Stimulated activated CD4-positive, alpha-beta T cell treated with anti-CD3 and anti-CD28 coated beads, Interleukin-2, amount 100 ng/mL, for 24 hours (primary cell): ENCODE data around the gene SIM2.

Experiments used
- DNase-seq, 2 donors: peaks; one replicate each; pipeline ENCODE4 v3.0.0-alpha.2; 2020

Gene SIM2

DNA sequence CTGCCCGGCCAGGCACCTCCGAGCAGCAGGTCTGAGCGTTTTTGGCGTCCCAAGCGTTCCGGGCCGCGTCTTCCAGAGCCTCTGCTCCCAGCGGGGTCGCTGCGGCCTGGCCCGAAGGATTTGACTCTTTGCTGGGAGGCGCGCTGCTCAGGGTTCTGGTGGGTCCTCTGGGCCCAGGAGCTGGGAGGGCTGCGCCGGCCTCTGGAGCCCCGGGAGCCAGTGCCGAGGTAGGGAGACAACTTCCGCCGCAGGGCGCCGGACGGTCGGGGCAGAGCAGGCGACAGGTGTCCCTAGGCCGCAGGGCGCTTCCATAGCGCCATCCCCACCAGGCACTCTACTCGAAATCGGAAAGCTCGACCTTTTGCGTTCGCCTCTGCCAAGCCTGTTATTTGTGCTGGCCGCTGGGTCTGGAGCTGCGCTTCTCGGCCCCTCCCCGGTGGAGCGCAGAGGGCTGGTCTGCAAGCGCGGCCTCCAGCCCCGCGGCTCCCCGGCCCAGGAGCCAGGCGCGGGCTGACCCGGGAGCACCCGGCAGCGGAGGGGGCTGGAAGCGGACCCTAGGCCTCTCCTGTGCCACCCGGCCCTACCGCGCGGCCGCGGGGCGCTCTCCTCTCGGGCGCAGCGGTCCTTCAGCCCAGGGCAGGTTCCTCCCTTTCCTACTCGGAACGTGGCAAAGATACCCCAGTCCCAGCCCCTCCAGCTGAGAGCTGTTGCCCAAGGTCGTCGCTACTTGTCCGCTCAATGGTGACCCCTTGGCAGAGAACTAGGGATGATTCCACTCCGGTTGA lies 2.2 kb downstream of the SIM2 start:
- no peak for DNase-seq

DNA sequence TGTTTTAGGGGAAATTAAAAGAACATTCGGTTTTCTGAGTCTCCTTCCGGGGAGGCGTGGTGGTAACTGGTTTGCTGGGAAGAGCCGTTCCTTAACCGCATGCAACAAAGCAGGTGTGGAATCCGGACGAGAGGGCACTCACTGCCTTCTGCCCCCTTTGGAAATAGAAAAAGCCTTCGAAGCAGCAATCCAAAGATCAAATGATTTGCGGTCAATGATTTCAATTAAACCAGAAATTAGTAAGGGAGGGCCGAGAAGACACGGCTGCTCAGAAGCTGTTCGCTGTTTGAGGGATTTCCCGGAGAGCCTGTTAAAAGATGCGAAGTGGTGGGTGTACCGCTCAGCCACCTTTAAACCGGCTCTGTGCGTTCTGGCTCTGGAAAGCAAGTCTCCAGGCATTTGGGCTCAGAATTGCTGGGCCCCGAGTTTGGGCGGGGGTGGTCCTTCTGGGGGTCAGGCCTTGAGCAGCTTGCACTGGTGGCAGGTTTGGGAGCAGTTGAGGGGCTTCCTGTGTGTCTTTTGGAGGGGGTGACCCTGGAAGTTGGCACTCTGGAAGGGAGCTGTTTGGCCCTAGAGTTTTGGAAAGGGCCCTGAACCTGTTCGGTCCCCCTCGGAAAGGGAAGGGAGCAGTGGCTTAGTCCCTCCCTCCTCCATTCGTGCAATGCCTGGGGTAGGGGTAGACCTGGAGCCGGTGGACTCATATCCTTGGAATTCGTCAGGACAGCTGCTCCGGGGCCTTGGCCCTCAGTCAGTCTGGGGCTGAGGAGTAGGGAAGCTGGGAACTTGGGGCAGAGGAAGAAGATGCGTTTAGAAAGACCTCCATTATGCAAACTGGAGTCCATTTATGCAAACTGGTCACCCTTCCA lies 3.1 kb downstream of the SIM2 start:
- DNase-seq, result no peak

DNA sequence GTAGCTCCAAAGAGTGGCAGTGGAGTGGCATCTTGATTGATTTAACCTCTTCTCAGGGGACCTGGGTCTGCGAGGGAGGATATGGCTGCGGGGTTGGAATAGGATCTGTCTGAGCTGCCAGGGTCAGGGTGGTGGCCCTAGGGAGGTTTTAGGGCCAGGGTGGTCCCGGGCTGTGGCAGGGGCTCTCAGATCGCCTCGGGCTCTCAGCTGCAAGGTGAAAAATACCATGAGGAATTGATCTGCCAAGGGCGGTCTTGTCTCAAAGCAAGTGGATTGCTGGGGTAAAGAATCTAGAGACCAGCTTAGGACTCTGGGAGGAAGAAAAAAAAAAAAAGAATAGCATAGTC lies 3.7 kb downstream of the SIM2 start:
- no peak for DNase-seq

DNA sequence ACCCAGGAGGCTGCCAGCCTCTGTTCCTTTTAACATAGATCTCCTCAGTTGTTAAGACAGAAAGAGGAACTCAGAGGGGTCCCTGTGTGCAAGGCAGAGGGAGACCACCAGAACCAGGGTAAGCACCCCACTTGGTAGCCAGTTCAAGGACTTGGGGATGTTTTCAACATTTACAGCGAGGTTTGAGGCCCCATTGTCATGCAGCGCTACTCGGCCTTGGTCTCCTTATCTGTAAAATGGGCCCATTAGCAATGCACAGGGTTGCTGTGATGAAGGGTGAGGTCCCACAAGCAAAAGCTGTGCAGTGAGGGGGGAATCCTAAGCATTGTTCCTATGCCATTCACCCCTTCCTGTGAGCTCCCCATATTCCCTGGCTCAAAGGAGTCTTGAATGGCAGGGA lies 4.2 kb downstream of the SIM2 start:
- DNase-seq, result no peak

DNA sequence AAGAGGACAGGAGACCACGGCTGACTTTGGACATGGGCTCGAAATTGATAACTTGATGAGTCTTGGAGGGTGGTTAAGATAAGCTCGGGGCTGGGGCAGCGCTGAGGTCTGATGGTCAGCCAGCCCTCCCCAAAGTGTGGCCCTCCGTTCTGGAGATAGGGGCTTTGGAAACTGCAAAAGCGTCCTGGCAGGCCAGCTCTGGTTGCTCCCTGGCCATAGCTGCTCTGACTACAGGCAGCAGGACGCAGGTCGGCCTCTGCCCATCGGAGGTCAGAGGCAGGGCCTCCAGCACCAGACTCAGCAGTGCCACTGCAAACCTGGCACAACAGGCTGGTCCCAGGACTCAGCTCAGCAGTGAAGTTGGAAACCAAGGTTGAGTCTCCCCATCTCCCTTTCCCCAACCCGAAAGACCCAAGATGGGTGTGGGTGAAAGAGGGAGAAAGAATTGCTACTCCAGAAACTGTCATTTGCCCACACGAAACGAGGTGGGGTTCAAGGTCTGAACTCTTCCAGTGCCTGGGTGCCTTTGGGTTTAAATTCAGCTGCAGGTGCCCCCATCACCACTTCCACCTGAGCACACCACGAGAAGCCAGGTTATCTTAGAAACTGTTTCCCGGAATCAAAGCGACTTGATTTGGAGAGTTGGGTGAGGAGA lies 4.8 kb downstream of the SIM2 start:
- no peak for DNase-seq

DNA sequence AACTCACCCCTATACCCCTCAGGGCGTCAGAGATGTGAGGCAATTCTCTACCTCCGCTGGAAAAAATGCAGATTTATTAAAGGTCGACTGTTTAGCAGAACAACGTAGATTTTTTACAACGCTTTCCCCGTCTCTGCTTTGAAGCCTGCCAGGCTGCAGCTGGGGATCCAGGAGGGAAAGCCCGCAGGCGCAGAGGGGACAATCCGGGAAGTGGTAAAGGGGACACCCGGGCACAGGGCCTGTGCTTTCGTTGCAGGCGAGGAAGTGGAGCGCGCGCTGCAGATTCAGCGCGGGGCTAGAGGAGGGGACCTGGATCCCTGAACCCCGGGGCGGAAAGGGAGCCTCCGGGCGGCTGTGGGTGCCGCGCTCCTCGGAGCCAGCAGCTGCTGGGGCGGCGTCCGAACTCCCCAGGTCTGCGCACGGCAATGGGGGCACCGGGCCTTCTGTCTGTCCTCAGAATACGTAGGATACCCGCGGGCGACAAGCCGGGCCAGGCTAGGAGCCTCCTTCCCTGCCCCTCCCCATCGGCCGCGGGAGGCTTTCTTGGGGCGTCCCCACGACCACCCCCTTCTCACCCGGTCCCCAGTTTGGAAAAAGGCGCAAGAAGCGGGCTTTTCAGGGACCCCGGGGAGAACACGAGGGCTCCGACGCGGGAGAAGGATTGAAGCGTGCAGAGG lies 5.5 kb downstream of the SIM2 start:
- DNase-seq, result no peak

DNA sequence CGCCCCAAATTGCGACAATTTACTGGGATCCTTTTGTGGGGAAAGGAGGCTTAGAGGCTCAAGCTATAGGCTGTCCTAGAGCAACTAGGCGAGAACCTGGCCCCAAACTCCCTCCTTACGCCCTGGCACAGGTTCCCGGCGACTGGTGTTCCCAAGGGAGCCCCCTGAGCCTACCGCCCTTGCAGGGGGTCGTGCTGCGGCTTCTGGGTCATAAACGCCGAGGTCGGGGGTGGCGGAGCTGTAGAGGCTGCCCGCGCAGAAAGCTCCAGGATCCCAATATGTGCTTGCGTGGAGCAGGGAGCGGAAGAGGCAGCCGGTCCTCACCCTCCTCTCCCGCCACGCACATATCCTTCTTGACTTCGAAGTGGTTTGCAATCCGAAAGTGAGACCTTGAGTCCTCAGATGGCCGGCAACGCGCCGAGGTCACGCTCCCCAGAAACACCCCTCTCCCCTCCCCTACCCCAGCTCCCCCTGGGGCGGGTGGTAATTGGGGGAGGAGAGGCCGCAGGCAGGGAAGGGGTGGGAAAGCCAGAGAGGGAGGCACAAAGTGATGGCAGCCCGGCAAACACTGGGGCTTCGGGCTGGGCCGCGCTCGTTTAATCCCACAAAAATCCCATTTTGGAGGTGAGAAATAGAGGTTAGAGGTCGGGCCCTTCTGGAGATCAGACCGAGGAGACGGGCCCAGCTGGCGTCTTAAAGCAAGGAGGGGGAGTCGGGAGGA lies 6.2 kb downstream of the SIM2 start:
- no peak for DNase-seq

DNA sequence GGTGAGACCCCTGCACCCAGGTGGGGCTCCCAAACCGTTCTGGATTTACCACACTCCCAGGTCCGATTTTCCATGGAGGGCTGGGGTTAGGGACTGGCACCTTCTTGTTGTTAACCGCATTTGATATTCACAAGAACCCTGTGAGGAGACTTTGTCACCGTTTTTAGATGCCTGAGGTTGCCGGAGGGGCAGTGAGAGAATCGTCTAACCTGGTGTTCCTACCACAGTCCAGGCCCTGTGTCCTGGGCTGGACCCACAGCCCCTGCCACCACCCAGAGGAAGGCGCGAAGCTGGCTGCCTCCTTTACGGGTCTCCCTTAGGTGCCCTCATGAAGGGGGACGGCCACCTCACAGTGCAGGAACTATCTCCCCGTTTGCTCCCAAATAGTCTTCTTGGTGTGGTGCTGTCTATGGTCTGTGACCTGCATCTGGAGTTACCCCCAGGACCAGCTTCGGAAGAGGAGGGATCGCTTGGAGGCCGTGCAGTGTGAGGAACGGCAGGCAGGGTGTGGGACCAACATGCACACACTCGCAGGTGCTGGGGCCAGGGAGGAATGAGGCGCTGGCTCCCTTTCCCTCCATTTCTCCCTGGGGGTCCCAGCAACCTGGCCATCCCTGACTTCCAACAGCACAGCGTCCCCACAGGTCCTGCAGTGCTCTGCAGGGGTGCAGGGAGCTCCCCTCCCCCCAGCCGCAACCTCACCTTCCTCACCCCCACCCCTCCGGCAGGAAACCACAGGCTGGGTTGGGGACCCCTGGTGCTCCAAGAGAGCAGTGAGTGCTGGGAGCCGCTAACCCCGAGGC lies 7.0 kb downstream of the SIM2 start:
- no peak for DNase-seq

DNA sequence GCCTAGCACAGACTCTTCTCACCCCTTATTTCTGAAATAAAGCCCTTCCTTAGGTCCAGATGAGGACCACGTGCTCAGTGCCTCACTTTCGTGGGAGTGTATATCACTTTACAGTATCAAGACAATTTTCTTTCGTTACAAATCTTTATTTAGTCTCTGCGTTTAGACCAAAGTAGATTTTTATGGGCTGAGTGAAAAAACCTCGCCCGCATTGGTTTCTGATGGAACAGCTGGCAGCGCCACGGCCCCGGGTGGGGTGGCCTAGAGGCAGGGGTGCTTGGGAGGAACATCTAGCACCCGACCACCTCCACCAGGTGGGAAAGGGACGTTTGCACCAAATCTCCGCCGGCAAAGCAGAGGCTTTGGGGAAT lies 7.6 kb downstream of the SIM2 start:
- DNase-seq, result no peak

DNA sequence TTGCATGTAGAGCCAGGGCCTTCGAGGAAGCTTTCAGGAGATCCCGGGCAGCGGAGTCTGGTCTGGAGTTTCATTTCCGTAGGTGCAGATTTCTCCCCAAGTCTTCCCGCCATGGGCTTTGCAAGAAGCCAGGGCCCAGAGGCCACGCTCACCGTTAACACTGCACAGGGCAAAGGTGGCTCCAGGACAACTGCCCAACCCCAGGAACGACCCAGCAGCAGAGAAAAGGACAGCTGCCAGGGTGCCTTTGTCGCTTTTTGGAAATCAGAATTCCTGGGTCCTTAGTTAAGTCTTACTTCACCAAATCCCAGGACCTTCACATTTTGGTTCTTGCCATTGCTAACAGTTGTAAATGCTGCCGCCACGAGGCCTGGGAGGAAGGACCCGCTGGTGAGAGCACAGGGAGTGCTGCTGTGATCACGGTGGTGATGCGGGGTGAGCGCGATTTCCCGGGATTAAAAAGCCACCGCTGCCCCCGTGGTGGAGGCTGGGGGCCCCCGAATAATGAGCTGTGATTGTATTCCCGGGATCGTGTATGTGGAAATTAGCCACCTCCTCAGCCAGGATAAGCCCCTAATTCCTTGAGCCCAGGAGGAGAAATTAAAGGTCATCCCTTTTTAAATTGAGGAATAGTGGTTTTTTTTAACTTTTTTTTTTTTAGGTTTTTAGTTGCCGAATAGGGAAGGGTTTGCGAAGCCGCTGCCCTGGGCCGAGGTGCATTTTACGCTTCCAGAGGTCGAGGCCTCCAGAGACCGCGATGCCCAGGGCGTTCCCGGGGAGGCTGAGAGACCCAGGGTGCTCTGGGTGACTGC lies 8.2 kb downstream of the SIM2 start:
- DNase-seq, result no peak

DNA sequence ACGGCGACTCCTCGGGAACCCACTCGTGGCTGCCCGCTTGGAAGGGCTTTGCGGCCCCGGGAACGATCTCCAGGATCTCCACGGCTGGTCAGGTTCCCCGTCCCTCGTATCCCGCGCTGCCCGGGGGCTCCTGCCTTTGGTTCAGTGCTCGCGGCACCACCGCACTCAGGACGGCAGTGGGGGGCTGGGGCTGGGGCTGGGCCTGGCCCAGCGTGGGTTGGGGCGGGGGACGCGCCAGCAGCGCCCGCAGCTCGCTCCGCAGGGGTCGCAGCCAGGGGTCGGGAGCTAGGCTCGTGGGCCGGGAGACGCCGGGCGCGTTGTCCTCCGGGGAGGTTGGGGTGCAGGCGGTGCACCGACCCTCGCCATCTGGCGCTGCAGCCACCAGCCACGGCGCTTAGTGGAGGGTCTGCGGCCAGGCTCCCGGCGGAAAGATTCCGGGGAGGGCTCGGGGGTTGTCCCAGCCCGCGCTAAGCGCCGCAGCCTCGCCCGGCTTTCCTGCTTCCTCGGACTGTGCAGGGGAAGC lies 8.9 kb downstream of the SIM2 start:
- no peak for DNase-seq

DNA sequence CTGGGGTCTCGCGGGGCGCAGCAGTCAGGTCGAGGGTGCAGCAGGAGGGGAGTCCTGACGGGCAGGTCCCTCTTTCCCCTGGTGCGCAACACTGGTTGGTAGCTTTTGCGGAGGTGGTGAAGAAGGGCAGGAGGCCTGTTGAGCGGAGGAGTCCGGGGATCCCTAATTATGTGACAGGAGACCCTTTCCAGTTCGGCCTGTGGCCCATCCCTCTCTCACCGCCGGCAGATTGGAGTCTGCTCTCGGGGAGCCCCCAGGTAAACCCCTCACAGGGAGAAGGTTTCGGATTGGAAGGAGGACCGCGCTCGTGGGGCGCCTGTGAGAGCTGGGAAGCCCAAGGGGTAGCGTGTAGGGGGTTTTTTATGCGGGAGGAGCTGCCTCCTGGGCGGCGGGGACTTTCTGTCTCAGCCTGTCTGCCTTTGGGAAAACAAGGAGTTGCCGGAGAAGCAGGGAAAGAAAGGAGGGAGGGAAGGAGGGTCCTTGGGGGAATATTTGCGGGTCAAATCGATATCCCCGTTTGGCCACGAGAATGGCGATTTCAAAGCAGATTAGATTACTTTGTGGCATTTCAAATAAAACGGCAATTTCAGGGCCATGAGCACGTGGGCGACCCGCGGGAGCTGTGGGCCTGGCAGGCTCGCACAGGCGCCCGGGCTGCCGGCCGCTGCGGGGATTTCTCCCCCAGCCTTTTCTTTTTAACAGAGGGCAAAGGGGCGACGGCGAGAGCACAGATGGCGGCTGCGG lies 9.5 kb downstream of the SIM2 start:
- DNase-seq, result no peak

DNA sequence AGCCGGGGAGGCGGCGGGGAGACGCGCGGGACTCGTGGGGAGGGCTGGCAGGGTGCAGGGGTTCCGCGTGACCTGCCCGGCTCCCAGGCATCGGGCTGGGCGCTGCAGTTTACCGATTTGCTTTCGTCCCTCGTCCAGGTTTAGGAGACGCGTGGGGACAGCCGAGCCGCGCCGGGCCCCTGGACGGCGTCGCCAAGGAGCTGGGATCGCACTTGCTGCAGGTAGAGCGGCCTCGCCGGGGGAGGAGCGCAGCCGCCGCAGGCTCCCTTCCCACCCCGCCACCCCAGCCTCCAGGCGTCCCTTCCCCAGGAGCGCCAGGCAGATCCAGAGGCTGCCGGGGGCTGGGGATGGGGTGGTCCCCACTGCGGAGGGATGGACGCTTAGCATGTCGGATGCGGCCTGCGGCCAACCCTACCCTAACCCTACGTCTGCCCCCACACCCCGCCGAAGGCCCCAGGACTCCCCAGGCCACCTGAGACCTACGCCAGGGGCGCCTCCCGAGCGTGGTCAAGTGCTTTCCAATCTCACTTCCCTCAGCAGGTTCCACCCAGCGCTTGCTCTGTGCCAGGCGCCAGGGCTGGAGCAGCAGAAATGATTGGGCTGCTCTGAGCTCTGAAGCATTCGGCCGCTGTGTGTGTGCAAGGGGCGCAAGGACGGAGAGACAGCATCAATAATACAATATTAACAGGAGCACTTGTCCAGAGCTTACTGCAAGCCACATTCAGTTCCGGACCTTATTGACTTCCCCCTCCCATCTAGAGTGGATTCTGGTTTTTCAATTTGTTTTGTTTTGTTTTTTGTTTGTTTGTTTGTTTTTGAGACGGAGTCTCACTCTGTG lies 10.3 kb downstream of the SIM2 start:
- no peak for DNase-seq

DNA sequence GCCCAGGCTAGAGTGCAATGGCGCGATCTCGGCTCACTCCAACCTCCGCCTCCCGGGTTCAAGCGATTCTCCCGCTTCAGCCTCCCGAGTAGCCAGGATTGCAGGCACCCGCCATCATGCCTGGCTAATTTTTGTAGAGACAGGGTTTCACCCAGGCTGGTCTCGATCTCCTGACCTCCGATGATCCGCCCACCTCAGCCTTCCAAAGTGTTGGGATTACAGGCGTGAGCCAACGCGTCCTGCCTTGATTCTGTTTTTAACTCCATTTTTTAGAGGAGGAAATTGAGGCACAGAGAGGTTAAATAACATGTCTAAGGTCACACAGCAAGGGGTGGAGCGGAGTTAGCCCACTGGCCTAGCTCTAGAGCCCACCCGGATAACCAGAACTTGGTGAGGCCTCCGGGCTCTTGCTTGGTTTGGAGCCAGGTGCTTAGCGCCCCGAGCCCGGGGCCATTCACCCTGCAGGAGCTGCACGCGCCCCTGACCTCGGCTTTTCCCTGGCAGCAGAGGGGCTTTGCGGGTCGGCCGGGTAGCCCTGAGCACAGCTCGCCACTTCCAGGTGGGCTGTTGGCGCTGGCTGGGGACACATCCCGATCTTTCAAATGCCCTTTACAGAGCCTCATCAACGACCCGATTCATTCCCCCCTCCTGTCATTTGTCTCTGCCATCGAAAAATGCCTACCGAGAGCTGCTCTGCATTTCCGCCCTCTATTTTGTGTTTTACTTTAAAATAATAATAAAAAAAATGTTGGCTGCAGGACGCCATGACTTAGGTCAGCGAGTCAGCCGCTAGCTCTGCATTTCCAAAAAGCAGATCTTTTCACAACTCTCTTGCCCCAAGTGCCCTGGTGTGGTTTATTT lies 11.2 kb downstream of the SIM2 start:
- no peak for DNase-seq

DNA sequence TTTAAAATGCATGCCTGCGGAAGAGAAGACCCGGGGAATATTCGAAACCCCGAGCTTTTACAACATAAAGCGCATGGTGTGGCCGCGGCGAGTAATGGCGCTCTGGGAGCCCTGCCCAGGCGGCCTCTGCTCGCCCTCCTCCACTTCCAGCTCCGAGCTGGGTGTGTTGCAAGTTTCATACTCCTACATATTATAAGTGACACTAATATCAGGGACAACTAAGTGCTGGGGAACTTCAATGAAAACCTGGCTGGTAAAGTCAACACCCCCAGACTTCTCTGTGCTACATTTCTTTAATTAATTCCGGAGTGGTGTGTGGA lies 11.8 kb downstream of the SIM2 start:
- no peak for DNase-seq

DNA sequence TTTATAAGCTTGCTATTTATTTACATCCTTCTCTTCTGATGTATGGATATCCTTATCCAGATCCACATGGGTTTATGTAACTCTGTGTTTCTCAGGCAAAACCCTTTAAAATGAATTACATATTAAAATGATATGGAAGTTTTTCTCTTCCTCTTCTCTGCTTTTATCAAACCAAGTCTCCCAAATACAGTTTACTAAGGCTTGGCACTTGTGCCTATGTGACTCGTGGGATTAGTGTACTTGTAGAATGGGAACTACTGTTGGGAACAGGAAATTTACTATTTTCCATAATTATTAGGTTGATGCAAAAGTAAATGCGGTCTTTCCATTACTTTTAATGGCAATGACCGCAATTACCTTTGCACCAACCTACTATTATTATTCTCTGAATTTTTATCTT lies 14.8 kb downstream of the SIM2 start:
- DNase-seq, result no peak

DNA sequence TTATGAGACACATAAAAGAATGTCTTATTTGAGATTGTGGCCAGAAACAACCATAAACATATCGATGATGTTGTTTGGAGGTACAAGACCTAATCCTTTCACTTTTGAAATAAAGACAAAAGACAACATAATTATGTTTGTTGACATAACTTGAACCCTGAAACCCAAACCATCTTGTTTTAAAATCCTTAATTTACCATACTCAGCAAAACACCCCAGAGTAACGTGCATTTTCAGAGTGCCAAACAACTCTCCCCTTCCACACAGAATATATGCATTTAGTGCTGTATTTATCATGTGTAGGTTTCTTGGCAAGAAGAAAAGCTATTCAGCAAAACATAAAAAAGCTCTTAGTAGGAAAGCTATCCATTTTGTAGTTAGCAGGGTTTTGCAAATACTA lies 17.5 kb downstream of the SIM2 start:
- DNase-seq, result no peak

DNA sequence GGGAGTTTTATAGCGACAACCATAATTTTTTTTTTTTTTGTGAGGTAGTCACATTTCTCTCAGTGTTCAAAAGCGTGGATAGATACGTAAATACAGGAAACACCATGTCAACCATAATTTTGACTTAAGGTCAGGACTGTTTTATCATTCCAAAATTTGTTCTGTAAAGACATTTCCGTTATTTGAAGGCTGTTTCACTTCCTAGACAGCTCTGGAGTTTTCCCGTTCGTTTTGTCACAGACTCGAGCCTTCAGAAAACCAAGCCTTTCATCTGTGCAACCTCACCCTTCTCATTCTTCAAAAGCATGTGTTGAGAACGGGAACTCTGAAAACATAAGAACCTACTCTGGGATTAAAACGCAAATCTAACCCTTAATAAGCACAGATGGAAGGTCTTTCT lies 17.9 kb downstream of the SIM2 start:
- no peak for DNase-seq
